Stomach (tissue), 9 donors: Measurements from ENCODE around the gene DMRT3. TPM values are rescaled to one million over a fixed set of nuclear protein-coding genes. Genes with fewer than 3 reads are reported as not detected.

ENCODE experiments used
- DNase-seq, 2 donors: peaks; one replicate each; pipeline versions ENCODE4 v3.0.0 to v3.0.0-alpha.2; 2013 to 2019
- H3K27ac ChIP-seq, 5 donors: fragments of 200-600 bp in 4 of 5; sonication (generic) in 4 of 5; one replicate each; pipeline ENCODE4 v1.5.1; 2013 to 2019; ENCODE audit warnings: mild to moderate bottlenecking in 1 of 5, moderate library complexity in 1 of 5
- H3K27me3 ChIP-seq, 3 donors: fragments of 200-600 bp; sonication (generic); one replicate each; pipeline ENCODE4 v1.5.1; 2017 to 2019; ENCODE audit warnings: mixed run types in 1 of 3
- H3K36me3 ChIP-seq, 4 donors: fragments of 200-600 bp; sonication (generic); 1 replicate in 3 of 4; 2 replicates in 1 of 4; pipeline ENCODE4 v1.5.1; 2016 to 2019
- H3K4me1 ChIP-seq, 4 donors: fragments of 200-600 bp; sonication (generic); one replicate each; pipeline ENCODE4 v1.5.1; 2016 to 2019
- H3K4me3 ChIP-seq, 4 donors: fragments of 200-600 bp; sonication (generic) in 3 of 4; one replicate each; pipeline ENCODE4 v1.5.1; 2016 to 2019; ENCODE audit warnings: mild to moderate bottlenecking in 1 of 4
- H3K9me3 ChIP-seq, 4 donors: fragments of 200-600 bp; sonication (generic); one replicate each; pipeline ENCODE4 v1.5.1; 2016 to 2019
- EP300 ChIP-seq: sonication (generic); formaldehyde crosslinking; IDR thresholded peaks from one replicate; pipeline ENCODE4 v1.6.1; 2017; ENCODE audit warnings: antibody characterized with exemption
- POLR2A ChIP-seq, 4 donors: fragments of 450-650 bp; IDR thresholded peaks; one replicate each; pipeline ENCODE4 v1.6.1; 2016; ENCODE audit warnings: antibody characterized with exemption in 4 of 4, control low read depth in 2 of 4, mild to moderate bottlenecking in 1 of 4, moderate library complexity in 1 of 4
- POLR2AphosphoS5 ChIP-seq, 3 donors: sonication (generic); formaldehyde crosslinking; IDR thresholded peaks; one replicate each; pipeline ENCODE4 v1.6.1; 2016; ENCODE audit warnings: antibody characterized with exemption in 3 of 3
- WGBS, 5 donors: extraction: QIAGEN DNeasy Blood & Tissue Kit in 3 of 5; methylation state at CpG; one replicate each; pipeline versions ENCODE4 v1.1.5 to v1.1.7; 2013 to 2018; 5-methylcytosine and 5-hydroxymethylcytosine counted together
- intact Hi-C: fragments of 100-400 bp; cut with DNase I; formaldehyde crosslinking; loops from one replicate; pipeline ENCODE4 v1.15.1; 2023; ENCODE audit warnings: low total_unique reads
- polyA plus RNA-seq, 3 donors: library from polyadenylated mRNA; stranded (reverse); fragments of 200-250 nt; gene quantifications; one replicate each; pipeline ENCODE4 v1.2.3, GENCODE V29; 2013
- total RNA-seq, 5 donors: library from RNA; depleted of rRNA; stranded (reverse); fragments of >200 nt; gene quantifications; one replicate each; pipeline versions ENCODE4 v1.1.0 to v1.2.3, GENCODE V29; 2014 to 2016
- TF ChIP-seq, protein P1 (sequence below), 7 experiments: fragments of 450-650 bp in 4 of 7; fragments of 200-600 bp in 3 of 7; sonication (generic) in 3 of 7; IDR thresholded peaks; one replicate each; pipeline ENCODE4 v1.5.1; 2016 to 2019; ENCODE audit warnings: antibody characterized with exemption in 7 of 7, control low read depth in 2 of 7, mild to moderate bottlenecking in 1 of 7
- donor health status: healthy with polysubstance abuse.
- donor health status: Bipolar disorder and iron deficiency.
- donor health status: healthy.

The DMRT3 gene
- total and polyA plus RNA-seq, 8 donors: 0.35 TPM; not detected in 7

DNA sequence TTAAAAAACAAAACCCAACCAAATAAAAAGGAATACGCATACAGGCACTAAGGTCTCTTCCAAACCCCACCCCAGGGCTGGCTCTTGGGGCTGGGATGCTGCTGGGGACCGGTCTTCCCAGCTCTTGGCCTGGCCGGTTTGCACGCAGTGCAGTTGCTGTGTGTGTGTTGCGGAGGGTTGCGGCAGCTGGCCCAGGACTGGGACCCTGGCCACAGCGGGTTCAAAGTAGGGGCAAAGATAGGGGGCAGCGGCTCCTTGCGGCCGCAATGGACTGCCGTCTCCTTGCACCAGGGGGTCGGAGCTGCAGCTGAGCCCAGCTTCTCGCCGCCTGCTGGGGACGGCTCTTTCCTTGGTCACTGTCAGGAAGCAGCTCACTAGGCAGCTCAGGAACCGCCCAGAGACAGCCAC is 5.0 kb downstream of the DMRT3 start:
- intact Hi-C loops: no loop called here
- no peaks in the 10 kb centered on the region for H3K36me3 ChIP-seq
- peaks cover 5 to 12% (median 10%) of the 10 kb centered on the region in 4 donors for H3K4me1 ChIP-seq
- no peak for TF ChIP-seq POLR2AphosphoS5 (IDR thresholded peaks at IDR 0.05)
- TF ChIP-seq, protein P1, sequence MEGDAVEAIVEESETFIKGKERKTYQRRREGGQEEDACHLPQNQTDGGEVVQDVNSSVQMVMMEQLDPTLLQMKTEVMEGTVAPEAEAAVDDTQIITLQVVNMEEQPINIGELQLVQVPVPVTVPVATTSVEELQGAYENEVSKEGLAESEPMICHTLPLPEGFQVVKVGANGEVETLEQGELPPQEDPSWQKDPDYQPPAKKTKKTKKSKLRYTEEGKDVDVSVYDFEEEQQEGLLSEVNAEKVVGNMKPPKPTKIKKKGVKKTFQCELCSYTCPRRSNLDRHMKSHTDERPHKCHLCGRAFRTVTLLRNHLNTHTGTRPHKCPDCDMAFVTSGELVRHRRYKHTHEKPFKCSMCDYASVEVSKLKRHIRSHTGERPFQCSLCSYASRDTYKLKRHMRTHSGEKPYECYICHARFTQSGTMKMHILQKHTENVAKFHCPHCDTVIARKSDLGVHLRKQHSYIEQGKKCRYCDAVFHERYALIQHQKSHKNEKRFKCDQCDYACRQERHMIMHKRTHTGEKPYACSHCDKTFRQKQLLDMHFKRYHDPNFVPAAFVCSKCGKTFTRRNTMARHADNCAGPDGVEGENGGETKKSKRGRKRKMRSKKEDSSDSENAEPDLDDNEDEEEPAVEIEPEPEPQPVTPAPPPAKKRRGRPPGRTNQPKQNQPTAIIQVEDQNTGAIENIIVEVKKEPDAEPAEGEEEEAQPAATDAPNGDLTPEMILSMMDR (IDR thresholded peaks at IDR 0.05): no peak
- TF ChIP-seq EP300: no peak
- no peak for TF ChIP-seq POLR2A (IDR thresholded peaks at IDR 0.05)
- peaks cover 32 to 100% (median 74%) of the 10 kb centered on the region in 3 donors for H3K27me3 ChIP-seq
- no peak overlapping the region for H3K27ac ChIP-seq
- H3K9me3 ChIP-seq: no peaks in the 10 kb centered on the region
- no peak overlapping the region for H3K4me3 ChIP-seq
- 9 to 18% (median 12%) methylated on average over 7 to 16 of the region's 16 CpGs for WGBS, 5 donors
- DNase-seq: no peak

DNA sequence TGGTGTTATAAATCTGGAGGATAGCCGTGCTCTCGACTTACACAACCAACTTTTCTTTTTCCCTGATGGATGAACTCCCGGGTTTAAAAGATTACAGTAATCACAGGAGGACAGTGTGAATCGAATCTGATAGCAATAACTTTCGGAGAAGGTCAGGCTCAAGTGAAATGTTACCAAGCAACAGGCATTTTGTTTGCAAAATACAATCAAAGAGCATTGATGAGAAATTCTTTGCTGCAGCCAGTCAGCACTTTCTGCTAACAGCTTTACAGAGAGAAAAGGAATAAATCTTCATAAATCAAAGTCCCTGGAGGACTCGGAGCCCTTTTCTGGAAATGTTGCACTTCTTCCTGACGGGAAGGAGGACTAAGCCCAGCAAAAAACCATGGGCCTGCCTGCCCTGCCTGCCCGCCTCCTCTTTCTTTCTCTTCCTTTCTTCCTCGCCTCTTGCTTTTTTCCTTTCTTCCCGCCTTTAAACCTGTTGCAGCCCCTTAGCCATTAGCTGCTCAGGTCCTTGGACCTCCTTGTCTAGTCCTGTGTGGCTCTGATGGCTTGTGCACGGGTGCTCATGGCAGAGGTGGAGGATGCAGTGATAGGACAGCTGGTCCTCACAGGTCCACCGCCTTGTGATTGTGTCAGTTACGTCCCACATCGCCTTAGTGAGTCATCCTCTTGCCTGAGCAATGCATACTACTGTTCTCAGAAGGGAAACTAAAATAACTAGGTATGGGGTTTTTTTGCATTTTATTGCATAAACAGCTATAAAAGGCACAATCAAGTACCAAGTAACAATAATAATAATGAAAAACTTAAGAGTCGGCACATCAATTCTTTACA is 6.2 kb downstream of the DMRT3 start:
- DNase-seq: no peak
- Histone ChIP-seq H3K9me3 (no peaks in the 10 kb centered on the region), H3K4me1 (peaks cover 0 to under 1% (median 0%) of the 10 kb centered on the region in 4 donors), H3K36me3 (no peaks in the 10 kb centered on the region), H3K27me3 (peaks cover 22 to 100% (median 72%) of the 10 kb centered on the region in 3 donors), H3K4me3 (no peak overlapping the region), H3K27ac (no peak overlapping the region)
- TF ChIP-seq, protein P1 (IDR thresholded peaks at IDR 0.05): no peak
- TF ChIP-seq EP300: no peak
- no peak for TF ChIP-seq POLR2A (IDR thresholded peaks at IDR 0.05)
- TF ChIP-seq POLR2AphosphoS5 (IDR thresholded peaks at IDR 0.05): no peak
- 40 to 47% (median 42%) methylated on average over 15 of the region's 15 CpGs for WGBS, 5 donors
- intact Hi-C loops: no loop called here

DNA sequence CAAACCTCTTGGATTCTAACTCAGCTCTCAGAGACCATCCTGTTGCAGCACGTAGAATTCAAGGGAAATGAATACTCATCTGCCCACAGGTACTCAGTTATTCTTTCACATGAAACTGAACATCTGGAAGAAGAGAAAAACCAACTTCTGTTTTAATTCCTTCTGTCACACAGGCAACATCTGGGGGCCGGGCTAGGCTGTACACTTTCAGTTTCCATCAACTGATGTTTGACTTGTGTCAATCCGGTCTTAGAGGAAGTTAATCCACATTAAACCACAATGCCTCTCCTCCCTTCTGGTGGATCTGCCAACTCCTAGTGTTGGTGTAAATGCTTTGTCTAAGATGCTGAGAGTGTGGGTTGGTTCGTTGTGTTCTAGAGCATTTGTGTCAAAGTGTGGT is 17.6 kb downstream of the DMRT3 start:
- Histone ChIP-seq H3K4me1 (peaks cover 0 to 6% (median 1%) of the 10 kb centered on the region in 4 donors), H3K36me3 (no peaks in the 10 kb centered on the region), H3K9me3 (peaks cover 0 to 7% (median 0%) of the 10 kb centered on the region in 4 donors), H3K27me3 (peaks cover 0 to 30% (median 10%) of the 10 kb centered on the region in 3 donors), H3K27ac (no peak overlapping the region), H3K4me3 (no peak overlapping the region)
- intact Hi-C loops: no loop called here
- TF ChIP-seq EP300: no peak
- TF ChIP-seq POLR2AphosphoS5 (IDR thresholded peaks at IDR 0.05): no peak
- TF ChIP-seq POLR2A (IDR thresholded peaks at IDR 0.05): no peak
- TF ChIP-seq, protein P1 (IDR thresholded peaks at IDR 0.05): no peak
- no peak for DNase-seq
- WGBS, 5 donors: 55 to 70% (median 58%) methylated on average over 4 of the region's 4 CpGs

DNA sequence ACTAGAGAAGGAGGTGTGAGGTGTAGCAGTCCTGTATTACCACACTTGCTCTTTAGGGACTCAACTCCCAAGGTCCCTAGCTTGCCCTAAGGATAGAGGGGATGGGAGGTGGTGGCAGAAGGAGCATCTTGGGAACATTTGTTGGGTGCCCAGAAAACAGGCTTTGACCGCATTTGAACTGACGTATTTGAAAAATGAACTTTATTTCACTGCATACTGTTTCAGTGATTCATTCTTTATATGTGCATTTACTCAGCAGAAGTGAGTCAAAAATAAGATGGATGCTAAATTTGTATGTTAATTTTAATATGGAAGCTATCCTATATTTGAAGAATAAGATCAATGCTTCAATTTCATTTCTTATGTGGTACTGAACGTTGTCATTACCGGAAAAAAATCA is 18.7 kb downstream of the DMRT3 start:
- no peaks in the 10 kb centered on the region for H3K36me3 ChIP-seq
- peaks cover 0 to 7% (median 0%) of the 10 kb centered on the region in 4 donors for H3K9me3 ChIP-seq
- H3K27me3 ChIP-seq: peaks cover 0 to 18% (median 7%) of the 10 kb centered on the region in 3 donors
- H3K27ac ChIP-seq: no peak overlapping the region
- no peak for DNase-seq
- no peak overlapping the region for H3K4me3 ChIP-seq
- TF ChIP-seq POLR2AphosphoS5 (IDR thresholded peaks at IDR 0.05) (no peak), POLR2A (IDR thresholded peaks at IDR 0.05) (no peak), EP300 (no peak)
- TF ChIP-seq, protein P1 (IDR thresholded peaks at IDR 0.05): no peak
- intact Hi-C loops: no loop called here
- 80 to 90% (median 89%) methylated on average over 4 of the region's 4 CpGs for WGBS, 5 donors
- peaks cover 0 to 12% (median 3%) of the 10 kb centered on the region in 4 donors for H3K4me1 ChIP-seq
